HepG2 (cell line): ENCODE results near the gene ASGR1. TPM values are rescaled to one million over a fixed set of nuclear protein-coding genes. Genes with fewer than 3 reads are reported as not detected.

Experiments
- CC2D1A ChIP-seq: sonication (generic); formaldehyde crosslinking; IDR thresholded peaks from 2 replicates; pipeline ENCODE4 v1.8.1; 2023; ENCODE audit warnings: mild to moderate bottlenecking, missing genetic modification reagents
- ELF3 ChIP-seq: IDR thresholded peaks from 2 replicates; pipeline ENCODE4 v1.6.1; 2016; ENCODE audit warnings: missing genetic modification reagents, missing compliant biosample characterization
- FLYWCH1 ChIP-seq: sonication (generic); formaldehyde crosslinking; IDR thresholded peaks from 2 replicates; pipeline ENCODE4 v1.8.1; 2023; ENCODE audit warnings: mild to moderate bottlenecking, missing genetic modification reagents
- GFI1 ChIP-seq: sonication (generic); formaldehyde crosslinking; IDR thresholded peaks from 2 replicates; pipeline ENCODE4 v1.5.0; 2020; ENCODE audit warnings: missing genetic modification reagents, mild to moderate bottlenecking, borderline replicate concordance
- MAFG ChIP-seq: sonication (generic); formaldehyde crosslinking; IDR thresholded peaks from 2 replicates; pipeline ENCODE4 v1.5.1; 2020; ENCODE audit warnings: mild to moderate bottlenecking, missing genetic modification reagents
- MTA1 ChIP-seq: sonication (generic); formaldehyde crosslinking; IDR thresholded peaks from 2 replicates; pipeline ENCODE4 v1.4.0; 2020; ENCODE audit warnings: missing genetic modification reagents, mild to moderate bottlenecking, borderline replicate concordance
- NAIF1 ChIP-seq: sonication (generic); formaldehyde crosslinking; IDR thresholded peaks from 2 replicates; pipeline ENCODE4 v1.5.0; 2020; ENCODE audit warnings: mild to moderate bottlenecking, missing genetic modification reagents, borderline replicate concordance
- POLR2A ChIP-seq, 2 experiments: IDR thresholded peaks; 2 replicates each; pipeline ENCODE4 v1.6.1; 2011; ENCODE audit warnings: low read depth in 2 of 2, low read length in 2 of 2, mild to moderate bottlenecking in 1 of 2, moderate library complexity in 1 of 2; ENCODE audit not compliant: insufficient read depth in 1 of 2
- PRMT3 ChIP-seq: sonication (generic); formaldehyde crosslinking; IDR thresholded peaks from 2 replicates; pipeline ENCODE4 v1.8.1; 2022; ENCODE audit warnings: low read depth, mild to moderate bottlenecking, moderate library complexity, missing genetic modification reagents, borderline replicate concordance
- RFXANK ChIP-seq: IDR thresholded peaks from 2 replicates; pipeline ENCODE4 v1.6.1; 2016
- SMYD3 ChIP-seq: sonication (generic); formaldehyde crosslinking; IDR thresholded peaks from 2 replicates; pipeline ENCODE4 v1.8.1; 2023; ENCODE audit warnings: mild to moderate bottlenecking, missing genetic modification reagents
- SRSF9 ChIP-seq: fragments of 200-400 bp; formaldehyde crosslinking; IDR thresholded peaks from 2 replicates; pipeline ENCODE4 v1.6.1; 2018; ENCODE audit warnings: borderline replicate concordance, mild to moderate bottlenecking, low read depth, low read length; ENCODE audit not compliant: insufficient read depth, poor library complexity, severe bottlenecking
- TBX2 ChIP-seq: sonication (generic); formaldehyde crosslinking; IDR thresholded peaks from 2 replicates; pipeline ENCODE4 v1.5.0; 2020; ENCODE audit warnings: missing genetic modification reagents, mild to moderate bottlenecking, borderline replicate concordance
- TGIF2 ChIP-seq: IDR thresholded peaks from 2 replicates; pipeline ENCODE4 v1.6.1; 2016; ENCODE audit warnings: control low read depth, missing compliant biosample characterization
- TOPORS ChIP-seq: sonication (generic); formaldehyde crosslinking; IDR thresholded peaks from 2 replicates; pipeline ENCODE4 v1.8.0; 2023; ENCODE audit warnings: mild to moderate bottlenecking, missing genetic modification reagents
- WIZ ChIP-seq: sonication (generic); formaldehyde crosslinking; IDR thresholded peaks from 2 replicates; pipeline ENCODE4 v1.5.1; 2020; ENCODE audit warnings: mild to moderate bottlenecking, missing genetic modification reagents
- XRCC5 ChIP-seq: fragments of 200-400 bp; formaldehyde crosslinking; optimal IDR thresholded peaks from 2 replicates; pipeline ENCODE3; 2017; ENCODE audit warnings: mild to moderate bottlenecking, low read length
- ZNF143 ChIP-seq: sonication (generic); formaldehyde crosslinking; IDR thresholded peaks from 2 replicates; pipeline ENCODE4 v1.4.0; 2020; ENCODE audit warnings: missing genetic modification reagents
- ZNF335 ChIP-seq: sonication (generic); formaldehyde crosslinking; IDR thresholded peaks from 2 replicates; pipeline ENCODE4 v1.4.0; 2020; ENCODE audit warnings: missing genetic modification reagents
- ZNF556 ChIP-seq: sonication (generic); formaldehyde crosslinking; IDR thresholded peaks from 2 replicates; pipeline ENCODE4 v1.4.0; 2020; ENCODE audit warnings: mild to moderate bottlenecking, missing genetic modification reagents, borderline replicate concordance
- ZNF569 ChIP-seq: sonication (generic); formaldehyde crosslinking; IDR thresholded peaks from 2 replicates; pipeline ENCODE4 v1.5.0; 2020; ENCODE audit warnings: mild to moderate bottlenecking, missing genetic modification reagents, moderate library complexity, borderline replicate concordance
- ZSCAN25 ChIP-seq: sonication (generic); formaldehyde crosslinking; IDR thresholded peaks from 2 replicates; pipeline ENCODE4 v1.8.0; 2022; ENCODE audit warnings: mild to moderate bottlenecking, missing genetic modification reagents
- ZSCAN30 ChIP-seq: sonication (generic); formaldehyde crosslinking; IDR thresholded peaks from 2 replicates; pipeline ENCODE4 v1.5.0; 2020; ENCODE audit warnings: mild to moderate bottlenecking, missing genetic modification reagents
- polyA plus RNA-seq, 8 experiments: library from polyadenylated mRNA; depleted of rRNA in 3 of 8; stranded (reverse) in 7 of 8; unstranded in 1 of 8; fragments of >200 nt; fragmentation: Illumina TruSeq in 4 of 8; extraction: Trizol in 4 of 8; gene quantifications; 2 replicates each; pipeline versions ENCODE4 v1.2.1 to v1.2.3, GENCODE V29; 2011 to 2016; ENCODE audit warnings: low read depth in 4 of 8, missing spikeins in 1 of 8, mixed read lengths in 1 of 8; ENCODE audit not compliant: insufficient read depth in 1 of 8
- total RNA-seq, 5 experiments: library from RNA; depleted of rRNA; stranded (reverse); fragments of >200 nt; fragmentation: Illumina TruSeq; extraction: Trizol; gene quantifications; 2 replicates each; pipeline ENCODE4 v1.2.3, GENCODE V29; 2016; ENCODE audit warnings: low read depth in 1 of 5
- TF ChIP-seq, protein P1 (sequence below): sonication (generic); formaldehyde crosslinking; IDR thresholded peaks from 2 replicates; pipeline ENCODE4 v1.8.0; 2022; ENCODE audit warnings: missing genetic modification reagents, mild to moderate bottlenecking, inconsistent platforms, borderline replicate concordance
- TF ChIP-seq, protein P2 (sequence below): sonication (generic); formaldehyde crosslinking; conservative IDR thresholded peaks from 2 replicates; pipeline ENCODE4 v1.8.0; 2022; ENCODE audit warnings: low read depth, missing genetic modification reagents
- TF ChIP-seq, protein P3 (sequence below): sonication (generic); formaldehyde crosslinking; IDR thresholded peaks from 2 replicates; pipeline ENCODE4 v1.8.1; 2023; ENCODE audit warnings: mild to moderate bottlenecking, inconsistent platforms, moderate library complexity, missing genetic modification reagents, borderline replicate concordance
- TF ChIP-seq, protein P4 (sequence below): sonication (generic); formaldehyde crosslinking; IDR thresholded peaks from 2 replicates; pipeline ENCODE4 v1.4.0; 2020; ENCODE audit warnings: mild to moderate bottlenecking, missing genetic modification reagents

ASGR1 gene
- total and polyA plus RNA-seq, 2 of the 13 experiments (the other 11 are each of a cell fraction or from before 2014, with no cell fraction given), result 353 to 796 TPM

DNA sequence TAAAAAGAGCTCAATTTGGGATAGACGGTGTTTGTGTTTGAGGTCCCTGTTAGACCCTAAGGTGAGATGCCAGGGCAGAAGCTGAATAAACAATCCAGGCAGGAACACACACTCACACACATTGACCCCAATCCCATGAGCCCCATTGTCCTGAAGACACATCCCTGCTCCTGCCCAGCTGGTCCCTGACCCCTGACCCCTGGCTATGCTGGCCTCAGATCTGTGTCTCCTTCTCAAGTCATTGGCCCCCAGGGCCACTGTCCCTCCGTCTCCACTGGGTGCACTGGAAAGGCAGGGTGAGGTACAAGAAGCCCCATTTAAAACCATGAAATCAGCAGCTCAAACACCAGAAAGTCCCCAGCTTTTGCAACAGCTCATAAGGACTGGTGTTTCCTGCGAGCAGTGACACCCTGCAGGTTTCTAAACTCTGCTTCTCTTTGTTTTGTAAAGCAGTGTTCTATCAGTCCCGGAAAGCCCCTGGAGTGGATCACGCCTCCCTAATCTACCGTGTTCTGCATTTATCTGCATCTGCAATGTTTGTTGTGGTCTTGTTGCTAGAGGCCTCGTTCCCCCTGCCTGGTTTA is 46.6 kb downstream of the ASGR1 start (continued):
- peak; percentile 21; the same call in 1 of the 2 replicates for TF ChIP-seq GFI1 (CRISPR knock-in tag)
- peak; percentile 72 for TF ChIP-seq ZNF143 (CRISPR knock-in tag)
- TF ChIP-seq POLR2A (IDR thresholded peaks at IDR 0.05; ENCODE audit: insufficient read depth in 1 of 2, low read depth in 2 of 2, low read length in 2 of 2), result peak in 1 of 2 experiments; percentile 13; a peak in 1 of 4 replicates
- TF ChIP-seq SRSF9, result no peak
- peak; percentile 66 for TF ChIP-seq ZSCAN25 (CRISPR knock-in tag)
- no peak for TF ChIP-seq SMYD3 (CRISPR knock-in tag)
- TF ChIP-seq WIZ (CRISPR knock-in tag), result no peak
- TF ChIP-seq, protein P1, sequence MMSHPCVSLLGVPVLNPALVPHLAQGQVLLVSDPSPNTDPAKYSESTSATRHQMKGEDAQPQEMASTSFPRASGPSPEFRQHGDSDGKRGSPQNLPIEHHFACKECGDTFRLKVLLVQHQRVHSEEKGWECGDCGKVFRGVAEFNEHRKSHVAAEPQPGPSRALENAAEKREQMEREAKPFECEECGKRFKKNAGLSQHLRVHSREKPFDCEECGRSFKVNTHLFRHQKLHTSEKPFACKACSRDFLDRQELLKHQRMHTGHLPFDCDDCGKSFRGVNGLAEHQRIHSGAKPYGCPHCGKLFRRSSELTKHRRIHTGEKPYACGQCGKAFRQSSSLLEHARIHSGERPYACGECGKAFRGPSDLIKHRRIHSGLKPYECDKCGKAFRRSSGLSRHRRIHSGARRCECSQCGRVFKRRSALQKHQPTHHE (CRISPR knock-in tag), result no peak
- TF ChIP-seq, protein P2, sequence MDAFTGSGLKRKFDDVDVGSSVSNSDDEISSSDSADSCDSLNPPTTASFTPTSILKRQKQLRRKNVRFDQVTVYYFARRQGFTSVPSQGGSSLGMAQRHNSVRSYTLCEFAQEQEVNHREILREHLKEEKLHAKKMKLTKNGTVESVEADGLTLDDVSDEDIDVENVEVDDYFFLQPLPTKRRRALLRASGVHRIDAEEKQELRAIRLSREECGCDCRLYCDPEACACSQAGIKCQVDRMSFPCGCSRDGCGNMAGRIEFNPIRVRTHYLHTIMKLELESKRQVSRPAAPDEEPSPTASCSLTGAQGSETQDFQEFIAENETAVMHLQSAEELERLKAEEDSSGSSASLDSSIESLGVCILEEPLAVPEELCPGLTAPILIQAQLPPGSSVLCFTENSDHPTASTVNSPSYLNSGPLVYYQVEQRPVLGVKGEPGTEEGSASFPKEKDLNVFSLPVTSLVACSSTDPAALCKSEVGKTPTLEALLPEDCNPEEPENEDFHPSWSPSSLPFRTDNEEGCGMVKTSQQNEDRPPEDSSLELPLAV (CRISPR knock-in tag), result no peak
- peak; percentile 36; the same call in 1 of the 2 replicates for TF ChIP-seq TBX2 (CRISPR knock-in tag)
- TF ChIP-seq, protein P3, sequence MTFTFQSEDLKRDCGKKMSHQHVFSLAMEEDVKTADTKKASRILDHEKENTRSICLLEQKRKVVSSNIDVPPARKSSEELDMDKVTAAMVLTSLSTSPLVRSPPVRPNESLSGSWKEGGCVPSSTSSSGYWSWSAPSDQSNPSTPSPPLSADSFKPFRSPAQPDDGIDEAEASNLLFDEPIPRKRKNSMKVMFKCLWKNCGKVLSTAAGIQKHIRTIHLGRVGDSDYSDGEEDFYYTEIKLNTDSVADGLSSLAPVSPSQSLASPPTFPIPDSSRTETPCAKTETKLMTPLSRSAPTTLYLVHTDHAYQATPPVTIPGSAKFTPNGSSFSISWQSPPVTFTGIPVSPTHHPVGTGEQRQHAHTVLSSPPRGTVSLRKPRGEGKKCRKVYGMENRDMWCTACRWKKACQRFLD (CRISPR knock-in tag), result no peak
- TF ChIP-seq MTA1 (CRISPR knock-in tag), result peak; percentile 82
- no peak for TF ChIP-seq FLYWCH1 (CRISPR knock-in tag)
- no peak for TF ChIP-seq MAFG (CRISPR knock-in tag)
- TF ChIP-seq TGIF2 (CRISPR knock-in tag), result no peak
- TF ChIP-seq ZNF569 (CRISPR knock-in tag), result no peak
- no peak for TF ChIP-seq ZSCAN30 (CRISPR knock-in tag)
- no peak; the same call in 1 of the 2 replicates for TF ChIP-seq ZNF556 (CRISPR knock-in tag)
- no peak for TF ChIP-seq ELF3 (CRISPR knock-in tag)
- TF ChIP-seq TOPORS (CRISPR knock-in tag), result no peak
- no peak for TF ChIP-seq ZNF335 (CRISPR knock-in tag)
- TF ChIP-seq, protein P4, sequence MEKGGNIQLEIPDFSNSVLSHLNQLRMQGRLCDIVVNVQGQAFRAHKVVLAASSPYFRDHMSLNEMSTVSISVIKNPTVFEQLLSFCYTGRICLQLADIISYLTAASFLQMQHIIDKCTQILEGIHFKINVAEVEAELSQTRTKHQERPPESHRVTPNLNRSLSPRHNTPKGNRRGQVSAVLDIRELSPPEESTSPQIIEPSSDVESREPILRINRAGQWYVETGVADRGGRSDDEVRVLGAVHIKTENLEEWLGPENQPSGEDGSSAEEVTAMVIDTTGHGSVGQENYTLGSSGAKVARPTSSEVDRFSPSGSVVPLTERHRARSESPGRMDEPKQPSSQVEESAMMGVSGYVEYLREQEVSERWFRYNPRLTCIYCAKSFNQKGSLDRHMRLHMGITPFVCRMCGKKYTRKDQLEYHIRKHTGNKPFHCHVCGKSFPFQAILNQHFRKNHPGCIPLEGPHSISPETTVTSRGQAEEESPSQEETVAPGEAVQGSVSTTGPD, result no peak
- TF ChIP-seq XRCC5, result peak; percentile 40
- TF ChIP-seq PRMT3 (CRISPR knock-in tag), result no peak
- no peak for TF ChIP-seq CC2D1A (CRISPR knock-in tag)
- no peak for TF ChIP-seq NAIF1 (CRISPR knock-in tag)
- TF ChIP-seq RFXANK (CRISPR knock-in tag), result no peak
